B cell (primary cell): ENCODE data around the gene MPDZ. TPM values are rescaled to one million over a fixed set of nuclear protein-coding genes. Genes with fewer than 3 reads are reported as not detected.

Experiments
- ATAC-seq: fragments of 200-7000 bp; cut with Tn5 transposase; one replicate; pipeline ENCODE4 v1.10.0; 2021; ENCODE audit warnings: low read depth, mild to moderate bottlenecking, moderate number of reproducible peaks, moderate library complexity
- CTCF ChIA-PET: fragments of 350-600 bp; sonication (Branson Sonifier 250); formaldehyde crosslinking; loops from one replicate; lab custom pipeline; 2021; ENCODE audit warnings: antibody characterized with exemption, inconsistent platforms; lab: Charles Lee
- POLR2A ChIA-PET: fragments of 350-600 bp; sonication (Branson Sonifier 250); formaldehyde crosslinking; loops from one replicate; lab custom pipeline; 2021; ENCODE audit warnings: antibody characterized with exemption; lab: Charles Lee
- DNase-seq: peaks from one replicate; pipeline ENCODE4 v3.0.0; 2013
- H2AFZ ChIP-seq: 2 replicates; pipeline ENCODE4 v1.6.1; 2012; ENCODE audit warnings: mild to moderate bottlenecking, low read depth, low read length; ENCODE audit not compliant: insufficient read depth, poor library complexity, severe bottlenecking
- H3K27ac ChIP-seq, 2 donors: 1 replicate in 1 of 2; 2 replicates in 1 of 2; pipeline ENCODE4 v1.5.1; 2012 to 2013; ENCODE audit warnings: low read length in 2 of 2, mild to moderate bottlenecking in 2 of 2, moderate library complexity in 1 of 2
- H3K27me3 ChIP-seq, 4 experiments: fragments of 200-600 bp in 1 of 4; sonication (generic) in 1 of 4; replicated peaks in 1 of 4; 1 replicate in 2 of 4; 2 replicates in 2 of 4; pipeline versions ENCODE4 v1.6.1 to v1.7.0; 2013 to 2016; ENCODE audit warnings: low read length in 3 of 4, mild to moderate bottlenecking in 2 of 4, mixed read lengths in 1 of 4, moderate library complexity in 1 of 4; ENCODE audit not compliant: insufficient read depth in 4 of 4, control insufficient read depth in 3 of 4; ENCODE audit errors: control extremely low read depth in 1 of 4
- H3K36me3 ChIP-seq, 2 experiments: replicated peaks in 1 of 2; 1 replicate in 1 of 2; 2 replicates in 1 of 2; pipeline versions ENCODE4 v1.6.1 to v1.7.1; 2013; ENCODE audit warnings: low read length in 1 of 2; ENCODE audit not compliant: insufficient read depth in 2 of 2, control insufficient read depth in 1 of 2; ENCODE audit errors: control extremely low read depth in 1 of 2, extremely low read depth in 1 of 2
- H3K4me1 ChIP-seq, 2 donors: fragments of 200-600 bp in 1 of 2; sonication (generic) in 1 of 2; 1 replicate in 1 of 2; 2 replicates in 1 of 2; pipeline versions ENCODE4 v1.5.1 to v1.6.1; 2013 to 2017; ENCODE audit warnings: low read length in 2 of 2; ENCODE audit not compliant: control insufficient read depth in 2 of 2, insufficient read depth in 2 of 2
- H3K4me2 ChIP-seq: replicated peaks from 2 replicates; pipeline ENCODE3; 2012; ENCODE audit warnings: mild to moderate bottlenecking, low read depth, low read length; ENCODE audit not compliant: poor library complexity, severe bottlenecking
- H3K4me3 ChIP-seq, 5 experiments: fragments of 200-600 bp in 1 of 5; sonication (generic) in 1 of 5; 1 replicate in 3 of 5; 2 replicates in 2 of 5; pipeline versions ENCODE4 v1.5.1 to v1.7.0; 2011 to 2016; ENCODE audit warnings: low read length in 4 of 5, mild to moderate bottlenecking in 4 of 5, low read depth in 2 of 5, control low read depth in 1 of 5, moderate library complexity in 1 of 5; ENCODE audit not compliant: insufficient read depth in 1 of 5; ENCODE audit errors: control extremely low read depth in 1 of 5, extremely low read depth in 1 of 5
- H3K79me2 ChIP-seq: fragments of 200-600 bp; sonication (generic); one replicate; pipeline ENCODE4 v1.6.0; 2016; ENCODE audit warnings: low read length; ENCODE audit not compliant: control insufficient read depth, insufficient read depth
- H3K9ac ChIP-seq: fragments of 200-600 bp; sonication (generic); 2 replicates; pipeline ENCODE4 v1.6.1; 2017; ENCODE audit warnings: mild to moderate bottlenecking, low read length, moderate library complexity
- H3K9me3 ChIP-seq, 3 donors: one replicate each; pipeline versions ENCODE4 v1.6.1 to v1.7.1; 2013; ENCODE audit warnings: low read length in 2 of 3; ENCODE audit not compliant: control insufficient read depth in 2 of 3, insufficient read depth in 1 of 3; ENCODE audit errors: control extremely low read depth in 1 of 3
- H4K20me1 ChIP-seq: 2 replicates; pipeline ENCODE4 v1.6.0; 2012; ENCODE audit warnings: mild to moderate bottlenecking, low read length; ENCODE audit not compliant: insufficient read depth, control insufficient read depth, poor library complexity, severe bottlenecking
- H3K27ac Mint-ChIP-seq: one replicate; pipeline ENCODE4 v1.8.0; 2021; ENCODE audit warnings: mixed read lengths
- H3K27me3 Mint-ChIP-seq: one replicate; pipeline ENCODE4 v1.8.0; 2021; ENCODE audit warnings: mixed read lengths
- H3K4me1 Mint-ChIP-seq: one replicate; pipeline ENCODE4 v1.8.0; 2021; ENCODE audit warnings: mixed read lengths
- H3K4me3 Mint-ChIP-seq: one replicate; pipeline ENCODE4 v1.8.0; 2021; ENCODE audit warnings: mixed read lengths
- H3K9me3 Mint-ChIP-seq: one replicate; pipeline ENCODE4 v1.8.0; 2022; ENCODE audit warnings: mixed read lengths; ENCODE audit not compliant: insufficient read depth
- CTCF ChIP-seq: fragments of 200-600 bp; IDR thresholded peaks from one replicate; pipeline ENCODE4 v1.8.0; 2022; ENCODE audit warnings: antibody characterized with exemption, mild to moderate bottlenecking
- EZH2 ChIP-seq: IDR thresholded peaks from 2 replicates; pipeline ENCODE4 v1.6.1; 2012; ENCODE audit warnings: borderline replicate concordance, low read depth, mild to moderate bottlenecking, moderate library complexity, low read length; ENCODE audit not compliant: insufficient read depth, poor library complexity, severe bottlenecking
- WGBS: methylation state at CpG from one replicate; pipeline ENCODE4 v1.1.5; 2013; ENCODE audit warnings: missing lambda C conversion rate; ENCODE audit not compliant: insufficient coverage; 5-methylcytosine and 5-hydroxymethylcytosine counted together
- intact Hi-C: fragments of 100-400 bp; cut with micrococcal nuclease; formaldehyde crosslinking; loops from one replicate; pipeline ENCODE4 v1.10.0; 2022
- polyA plus RNA-seq: library from polyadenylated mRNA; depleted of rRNA; stranded (reverse); fragments of >200 nt; gene quantifications from 2 replicates; pipeline ENCODE4 v1.2.3, GENCODE V29; 2012
- total RNA-seq, 2 donors: library from RNA; stranded (reverse); fragments of 120-200 nt in 1 of 2; gene quantifications; 1 replicate in 1 of 2; 2 replicates in 1 of 2; pipeline versions ENCODE4 v1.2.3 to v1.2.4, GENCODE V29; 2013 to 2022

MPDZ gene
- total and polyA plus RNA-seq, 2 donors (not counting 1 experiment from before 2014, with no cell fraction given), result not detected

GRCh38 chr9:13090628-13091027 lies 188.9 kb downstream of the MPDZ start:
- H4K20me1 ChIP-seq, result no peaks in the 10 kb centered on the region
- H3K27me3 Mint-ChIP-seq, result no peaks in the 10 kb centered on the region
- H3K27ac Mint-ChIP-seq, result no peak overlapping the region
- H3K9me3 ChIP-seq, result peaks cover 0 to 4% (median 0%) of the 10 kb centered on the region in 3 donors
- H3K4me3 ChIP-seq, result no peak overlapping the region
- no peaks in the 10 kb centered on the region for H3K4me1 Mint-ChIP-seq
- no peak overlapping the region for H3K4me2 ChIP-seq
- WGBS, result 67% methylated on average over 1 of the region's 4 CpGs
- no peaks in the 10 kb centered on the region for H3K27me3 ChIP-seq
- intact Hi-C loops, result no loop called here
- H3K36me3 ChIP-seq, result no peaks in the 10 kb centered on the region
- H2AFZ ChIP-seq, result no peak overlapping the region
- no peaks in the 10 kb centered on the region for H3K9me3 Mint-ChIP-seq
- ChIA-PET CTCF (interaction anchor here (0.9 to 1.1 kb wide), 2 partner anchors 11 to 15 kb away, joined by 3 read pairs; no protein-coding TSS in a partner anchor), POLR2A (no interaction called here)
- DNase-seq (no peak), ATAC-seq (no peak)
- no peak overlapping the region for H3K27ac ChIP-seq
- H3K9ac ChIP-seq, result no peak overlapping the region
- no peaks in the 10 kb centered on the region for H3K4me1 ChIP-seq
- no peaks in the 10 kb centered on the region for H3K79me2 ChIP-seq
- no peak overlapping the region for H3K4me3 Mint-ChIP-seq
- TF ChIP-seq EZH2 (no peak), CTCF (no peak)

- no peaks in the 10 kb centered on the region for H3K4me1 Mint-ChIP-seq
- no peaks in the 10 kb centered on the region for H4K20me1 ChIP-seq
- H3K79me2 ChIP-seq, result no peaks in the 10 kb centered on the region
- no peaks in the 10 kb centered on the region for H3K9me3 Mint-ChIP-seq
- H2AFZ ChIP-seq, result no peak overlapping the region
- ChIA-PET POLR2A (no interaction called here), CTCF (no interaction called here)
- intact Hi-C loops, result no loop called here
- no peak overlapping the region for H3K27ac ChIP-seq
- H3K9ac ChIP-seq, result no peak overlapping the region
- H3K9me3 ChIP-seq, result peaks cover 0 to 4% (median 0%) of the 10 kb centered on the region in 3 donors
- H3K27ac Mint-ChIP-seq, result no peak overlapping the region
- H3K36me3 ChIP-seq, result no peaks in the 10 kb centered on the region
- DNase-seq (no peak), ATAC-seq (no peak)
- no peak overlapping the region for H3K4me2 ChIP-seq
- H3K4me3 Mint-ChIP-seq, result no peak overlapping the region
- no peak overlapping the region for H3K4me3 ChIP-seq
- no peaks in the 10 kb centered on the region for H3K27me3 ChIP-seq
- no peaks in the 10 kb centered on the region for H3K27me3 Mint-ChIP-seq
- H3K4me1 ChIP-seq, result no peaks in the 10 kb centered on the region
- TF ChIP-seq EZH2, result no peak
- no peak for TF ChIP-seq CTCF
These were observed 189.8 kb downstream of the MPDZ start for GRCh38 chr9:13089666-13090065.
